HCEC 1CT (cell line): ENCODE results near the gene CAPG.
"Not testable (repeated sequence)": the region's sequence is repeated elsewhere in the genome, so short reads cannot be mapped to it uniquely, and the experiment has no call there.

Experiments used
- DNase-seq: peaks from one replicate; pipeline ENCODE4 v3.0.0-alpha.2; 2017

Gene CAPG

DNA sequence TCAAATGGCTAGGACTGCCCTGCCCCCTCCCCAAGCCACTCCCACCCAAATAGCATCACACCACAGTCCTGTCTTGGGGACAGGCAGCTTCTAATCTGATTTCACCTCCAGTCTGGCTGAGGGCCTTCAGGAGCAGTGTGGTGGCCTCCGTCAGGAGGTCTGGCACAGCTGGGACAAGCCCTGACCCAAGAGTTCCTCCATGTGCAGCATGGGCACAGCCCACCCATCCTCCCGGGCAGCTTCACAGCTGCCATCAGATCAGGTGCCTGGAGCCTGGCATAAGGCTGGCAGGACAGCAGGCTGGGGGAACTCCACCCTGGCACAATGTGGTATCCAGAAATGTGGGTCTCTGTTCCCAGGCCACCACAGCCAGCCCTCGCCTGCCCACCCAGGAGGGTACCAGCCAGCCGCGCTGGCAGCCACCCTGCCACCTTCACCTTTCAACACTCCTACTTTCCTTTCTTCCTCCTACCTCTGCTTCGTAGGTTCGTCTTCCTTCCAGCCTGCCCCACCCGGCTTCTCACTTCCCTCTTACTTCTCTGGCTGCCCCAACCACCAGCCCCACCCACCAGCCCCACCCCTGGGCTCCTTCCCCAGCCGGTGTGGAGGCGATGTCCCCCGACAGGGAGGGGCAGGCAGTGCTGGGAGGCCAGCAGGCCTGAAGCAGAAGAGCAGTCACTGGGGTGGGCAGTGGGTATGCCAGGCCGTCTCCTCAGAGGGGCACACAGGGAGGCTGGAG lies at the start of gene CAPG:
Gene CAPG (minus strand): TSS at position 522 of the 739 bp plus-strand sequence. CDS start 8,221 bp downstream, outside the sequence.
- no peak for DNase-seq

DNA sequence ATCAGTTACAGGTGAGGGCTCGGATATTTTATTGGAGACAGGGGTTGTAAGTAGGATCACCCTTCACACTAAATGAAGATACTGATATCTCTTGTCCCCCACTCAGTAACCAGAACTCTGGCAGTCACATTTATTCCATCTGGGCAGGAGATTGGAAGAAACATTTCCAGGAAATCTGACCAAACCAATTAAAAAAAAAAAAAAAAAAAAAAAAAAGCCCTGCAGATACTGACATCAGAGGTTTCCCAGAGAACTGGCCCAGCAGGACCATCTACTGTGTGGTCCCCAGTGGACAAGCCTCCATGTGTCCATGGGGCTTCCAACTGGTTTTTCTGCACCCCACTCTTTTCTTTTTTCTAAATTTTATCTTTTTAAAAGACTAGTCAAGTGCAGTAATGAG lies 49.6 kb upstream of the CAPG start:
- DNase-seq, result no peak

- peak; percentile 15 for DNase-seq
Measured at GRCh38 chr2:85458601-85459563, 48.7 kb upstream of the CAPG start.

GRCh38 chr2:85457877-85458316 lies 47.7 kb upstream of the CAPG start:
- DNase-seq, result no peak

DNA sequence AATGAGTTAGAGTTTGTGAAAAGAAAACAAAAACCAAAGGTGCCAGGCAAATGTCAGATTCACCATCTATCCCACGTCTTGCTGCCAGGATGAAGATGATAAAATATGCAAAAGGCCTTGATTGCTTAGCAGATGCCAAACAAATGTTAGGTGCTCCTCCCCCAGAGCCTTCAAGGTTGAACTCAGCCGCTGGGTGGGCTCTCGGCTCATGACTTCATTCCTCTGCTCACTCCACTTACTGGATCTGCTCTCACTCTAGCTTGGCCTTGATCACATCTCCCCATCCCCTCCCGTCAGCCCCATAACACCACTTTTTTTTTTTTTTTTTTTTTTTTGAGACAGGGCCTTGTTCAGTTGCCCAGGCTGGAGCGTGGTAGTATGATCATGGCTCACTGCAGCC lies 46.9 kb upstream of the CAPG start:
- DNase-seq, result no peak

- no peak for DNase-seq
Measured at GRCh38 chr2:85455552-85456090, 45.5 kb upstream of the CAPG start.

DNA sequence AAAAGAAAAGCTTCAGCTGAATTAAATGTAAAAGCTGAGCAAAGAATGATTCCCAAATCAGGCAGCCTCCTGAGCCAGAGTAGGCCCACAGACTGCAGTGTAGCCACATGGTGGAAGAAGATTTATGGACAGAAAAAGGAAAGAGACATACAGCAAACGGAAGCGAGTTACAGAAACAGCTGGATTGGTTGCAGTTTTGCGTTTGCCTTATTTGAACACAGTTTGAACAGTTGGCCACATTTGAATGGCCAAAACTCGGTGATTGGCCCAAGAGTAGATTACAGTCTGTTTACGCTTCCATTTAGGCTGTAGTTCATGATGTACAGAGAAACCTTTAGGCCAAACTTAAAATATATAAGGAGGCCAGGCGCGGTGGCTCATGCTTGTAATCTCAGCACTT lies 43.4 kb upstream of the CAPG start:
- DNase-seq, result no peak

GRCh38 chr2:85452237-85452636 lies 42.1 kb upstream of the CAPG start:
- no peak for DNase-seq

DNA sequence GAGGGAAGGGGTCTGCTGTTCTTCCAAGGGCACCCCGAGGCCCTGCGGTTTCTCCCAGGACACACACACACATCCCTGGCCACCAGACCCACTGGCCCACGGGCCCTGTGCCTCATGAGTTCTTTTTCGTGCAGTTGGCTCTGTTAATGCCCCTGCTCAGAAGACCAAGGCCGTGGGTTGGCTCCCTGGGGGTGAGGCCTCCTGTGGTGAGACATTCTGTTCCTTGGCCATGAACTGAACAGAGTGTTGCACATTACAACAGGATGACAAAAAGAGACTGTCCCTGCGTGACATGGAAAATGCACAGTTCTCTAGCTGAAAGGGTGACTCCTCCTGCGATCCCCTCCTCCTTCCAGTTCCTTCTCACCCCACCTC lies 39.0 kb upstream of the CAPG start:
- no peak for DNase-seq

DNA sequence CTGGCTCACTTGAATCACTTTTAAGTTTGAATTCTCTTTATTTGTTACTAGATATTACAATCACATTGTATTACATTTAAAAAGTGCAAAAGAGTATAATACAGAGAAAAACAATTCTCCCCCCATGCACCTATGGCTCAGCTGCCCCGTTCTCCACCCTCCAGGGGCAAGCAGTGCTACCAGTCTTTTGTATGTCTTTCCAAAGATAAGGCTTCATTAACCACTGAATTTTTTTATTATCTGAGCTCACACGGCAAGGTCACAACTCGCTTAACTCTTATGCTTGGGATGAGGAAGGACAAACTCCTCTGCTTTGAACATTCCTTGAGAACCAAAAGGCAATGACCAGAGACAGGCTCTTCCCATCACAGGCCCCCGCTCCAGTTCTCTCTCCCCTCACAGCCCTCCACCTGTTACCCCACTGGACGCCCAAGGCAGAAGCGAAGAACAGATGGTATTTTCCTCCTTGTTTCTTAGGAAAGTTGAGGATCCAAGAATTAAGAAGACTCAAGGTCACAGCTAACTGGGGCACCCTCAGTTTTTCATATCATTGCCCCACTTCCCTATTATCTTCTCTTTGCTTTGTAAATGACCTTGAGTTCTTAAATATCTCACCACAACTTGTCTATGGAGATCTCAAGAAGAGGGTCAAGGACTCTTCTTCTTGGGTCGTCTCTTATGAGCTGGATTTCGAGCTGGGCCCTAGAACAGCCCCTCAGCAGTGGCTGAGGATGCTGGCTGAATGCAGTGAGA lies 38.5 kb upstream of the CAPG start:
- DNase-seq, result no peak

DNA sequence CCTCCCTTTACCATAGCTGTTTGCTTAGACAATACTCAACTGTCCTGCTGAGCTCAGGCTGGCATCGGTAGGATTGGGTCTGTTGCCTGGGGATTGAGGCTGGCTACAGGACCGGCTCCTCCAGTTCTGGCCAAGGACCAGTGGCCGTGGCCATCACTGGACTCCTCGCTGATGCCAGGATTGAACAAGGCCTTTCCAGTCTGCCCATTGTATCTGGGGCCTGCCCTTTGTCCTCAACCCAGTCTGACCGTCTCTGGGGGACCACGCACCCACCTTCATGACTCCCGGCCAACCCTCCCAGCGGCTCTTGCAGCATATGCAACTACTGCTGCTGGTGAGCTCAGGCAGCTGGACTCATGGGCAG lies 37.0 kb upstream of the CAPG start:
- no peak for DNase-seq

- DNase-seq, result no peak
Measured at GRCh38 chr2:85446296-85447221, 36.4 kb upstream of the CAPG start.

DNA sequence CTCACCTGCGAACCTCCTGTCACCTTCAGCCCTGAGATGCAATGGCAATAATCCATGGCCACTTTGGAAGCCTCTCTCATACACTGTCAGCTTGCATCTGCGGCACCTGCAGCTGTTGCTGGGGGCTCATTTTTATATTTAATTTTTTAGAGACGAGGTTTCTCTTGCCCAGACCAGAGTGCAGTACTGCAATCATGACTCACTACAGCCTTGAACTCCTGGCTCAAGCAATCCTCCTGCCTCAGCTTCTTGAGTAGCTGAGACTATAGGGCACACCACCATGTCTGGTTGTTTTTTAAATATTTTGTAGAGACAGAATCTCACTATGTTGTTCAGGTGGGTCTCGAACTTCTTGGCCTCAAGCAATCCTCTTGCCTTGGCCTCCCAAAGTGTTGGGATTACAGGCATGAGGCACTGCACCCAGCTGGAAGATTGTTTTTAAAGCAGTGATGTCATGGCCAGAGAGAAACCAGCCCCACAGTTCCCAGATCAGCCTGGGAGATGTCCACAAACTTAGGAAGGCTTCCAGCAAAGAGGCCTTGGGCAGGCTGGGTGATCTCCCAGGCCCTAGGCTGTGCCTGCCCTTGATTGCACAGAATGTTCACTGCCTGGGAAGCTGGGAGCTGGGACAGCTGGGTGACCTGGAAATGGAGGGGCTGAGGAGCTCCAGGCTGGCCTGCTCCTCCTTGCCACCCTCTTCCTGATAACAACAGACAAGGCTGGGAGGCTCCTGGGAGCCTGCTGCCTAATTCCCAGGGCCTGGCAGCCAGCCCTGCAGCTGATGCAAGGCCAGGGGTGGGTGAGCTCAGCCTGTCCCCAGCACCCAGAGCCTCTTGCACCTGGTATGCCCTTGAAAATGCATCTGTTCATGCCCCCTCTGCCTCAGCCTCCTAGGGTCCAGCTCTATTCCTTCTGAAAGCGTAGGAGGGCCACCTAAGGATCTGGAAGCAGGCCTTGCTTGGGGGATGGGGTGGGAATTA lies 35.4 kb upstream of the CAPG start:
- peak; percentile 57 for DNase-seq

DNA sequence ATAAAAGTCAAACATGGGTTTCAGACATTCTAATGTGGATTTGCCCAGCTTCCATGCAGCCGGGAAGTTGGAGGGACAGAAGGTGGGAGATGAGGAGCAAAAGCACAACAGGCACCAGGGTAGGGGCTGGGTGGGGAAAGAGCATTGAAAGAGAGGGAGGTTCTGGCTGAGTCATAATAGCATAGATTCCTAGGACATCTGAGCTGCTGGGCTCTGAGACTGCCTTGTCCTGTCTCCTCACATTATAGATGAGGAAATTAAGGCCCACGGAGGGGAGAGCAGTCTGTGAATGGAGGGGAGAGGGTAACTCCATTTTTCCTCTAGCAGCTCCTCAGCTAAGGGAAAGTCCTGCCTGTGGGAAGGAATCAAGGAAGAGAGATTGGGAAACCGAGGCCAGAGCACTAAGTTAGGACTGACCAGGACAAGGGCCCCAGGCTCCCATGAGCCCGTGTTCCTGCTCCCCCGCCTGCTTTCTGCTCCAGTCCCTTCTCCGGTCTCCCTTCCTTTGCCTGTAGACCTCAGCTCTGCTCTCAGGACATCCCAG lies 34.5 kb upstream of the CAPG start:
- peak; percentile 50 for DNase-seq

DNA sequence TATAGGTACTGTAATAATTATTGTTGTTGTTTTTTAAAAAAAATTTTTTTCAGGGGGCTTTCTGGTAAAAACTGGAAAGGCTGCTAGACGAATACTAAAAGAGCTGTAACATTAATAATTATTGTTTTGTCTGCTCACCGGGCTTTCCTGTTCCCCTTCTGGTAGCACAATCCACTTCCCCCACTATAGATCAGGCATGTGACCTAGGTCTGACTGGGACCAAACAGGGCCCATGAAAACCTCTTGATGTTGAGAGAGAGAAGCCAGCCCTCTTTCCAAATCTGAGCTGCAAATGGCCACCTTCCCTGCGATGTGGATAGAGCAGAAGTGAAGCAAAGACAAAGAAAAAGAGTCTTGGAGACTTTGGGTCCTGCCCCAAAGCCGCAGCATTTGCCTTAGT lies 31.7 kb upstream of the CAPG start:
- no peak for DNase-seq

DNA sequence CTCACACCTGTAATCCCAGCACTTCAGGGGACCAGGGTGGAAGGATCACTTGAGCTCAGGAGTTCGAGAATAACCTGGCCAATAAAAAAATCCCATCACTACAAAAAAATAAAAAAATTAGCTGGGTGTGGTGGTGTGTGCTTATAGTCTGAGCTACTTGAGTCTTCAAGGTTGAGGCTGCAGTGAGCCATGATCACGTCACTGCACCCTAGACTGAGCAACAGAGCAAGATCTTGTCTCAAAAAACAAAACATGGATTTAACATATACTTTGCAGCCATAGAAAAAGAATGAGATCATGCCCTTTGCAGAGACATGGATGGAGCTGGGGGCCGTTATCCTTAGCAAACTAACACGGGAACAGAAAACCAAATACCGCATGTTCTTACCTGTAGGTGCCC lies 30.6 kb upstream of the CAPG start:
- DNase-seq, result no peak

DNA sequence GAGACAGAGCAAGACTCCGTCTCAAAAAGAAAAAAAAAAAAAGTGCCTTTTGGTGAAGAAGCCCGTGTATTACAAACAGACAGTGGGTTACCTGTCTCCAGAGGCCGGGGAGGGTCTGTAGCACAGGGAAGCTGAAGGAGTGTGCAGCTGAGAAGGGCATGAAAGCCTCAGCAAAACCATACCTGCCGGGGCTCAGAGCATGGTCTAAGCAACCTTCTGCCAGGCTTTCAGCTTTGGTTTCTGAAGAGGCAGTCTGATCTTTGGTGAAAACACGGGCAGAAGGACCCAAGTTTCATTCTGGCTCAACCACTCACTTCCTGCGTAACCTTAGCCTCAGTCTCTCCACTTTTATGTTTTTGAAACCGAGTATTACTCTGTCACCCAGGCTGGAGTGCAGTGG lies 29.8 kb upstream of the CAPG start:
- no peak for DNase-seq

DNA sequence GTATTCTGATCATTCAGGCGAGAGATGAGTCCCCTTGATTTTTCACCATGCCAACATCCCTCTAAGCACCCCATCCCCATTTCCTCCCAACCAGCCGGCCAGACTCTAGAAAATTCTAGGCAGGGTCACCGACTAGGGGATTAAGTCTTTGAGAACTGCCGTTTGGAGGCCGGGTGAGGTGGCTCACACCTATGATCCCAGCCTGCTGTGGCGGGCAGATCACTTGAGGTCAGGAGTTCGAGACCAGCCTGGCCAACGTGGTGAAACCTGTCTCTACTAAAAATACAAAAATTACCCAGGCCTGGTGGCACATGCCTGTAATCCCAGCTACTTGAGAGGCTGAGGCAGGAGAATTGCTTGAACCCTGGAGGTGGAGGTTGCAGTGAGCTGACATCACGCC lies 29.4 kb upstream of the CAPG start:
- not testable (repeated sequence) for DNase-seq

- no peak for DNase-seq
Measured at GRCh38 chr2:85439025-85439472, 28.9 kb upstream of the CAPG start.
